ENCODE data around the gene PCDHA5.
"Not testable (repeated sequence)": the region's sequence is repeated elsewhere in the genome, so short reads cannot be mapped to it uniquely, and the experiment has no call there.

DNA sequence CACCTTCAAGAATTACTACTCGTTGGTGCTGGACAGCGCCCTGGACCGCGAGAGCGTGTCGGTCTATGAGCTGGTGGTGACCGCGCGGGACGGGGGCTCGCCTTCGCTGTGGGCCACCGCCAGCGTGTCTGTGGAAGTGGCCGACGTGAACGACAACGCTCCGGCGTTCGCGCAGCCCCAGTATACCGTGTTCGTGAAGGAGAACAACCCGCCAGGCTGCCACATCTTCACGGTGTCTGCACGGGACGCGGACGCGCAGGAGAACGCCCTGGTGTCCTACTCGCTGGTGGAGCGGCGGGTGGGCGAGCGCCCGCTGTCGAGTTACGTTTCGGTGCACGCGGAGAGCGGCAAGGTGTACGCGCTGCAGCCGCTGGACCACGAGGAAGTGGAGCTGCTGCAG is 1.6 kb downstream of the PCDHA5 start:
- TF ChIP-seq, protein P1, sequence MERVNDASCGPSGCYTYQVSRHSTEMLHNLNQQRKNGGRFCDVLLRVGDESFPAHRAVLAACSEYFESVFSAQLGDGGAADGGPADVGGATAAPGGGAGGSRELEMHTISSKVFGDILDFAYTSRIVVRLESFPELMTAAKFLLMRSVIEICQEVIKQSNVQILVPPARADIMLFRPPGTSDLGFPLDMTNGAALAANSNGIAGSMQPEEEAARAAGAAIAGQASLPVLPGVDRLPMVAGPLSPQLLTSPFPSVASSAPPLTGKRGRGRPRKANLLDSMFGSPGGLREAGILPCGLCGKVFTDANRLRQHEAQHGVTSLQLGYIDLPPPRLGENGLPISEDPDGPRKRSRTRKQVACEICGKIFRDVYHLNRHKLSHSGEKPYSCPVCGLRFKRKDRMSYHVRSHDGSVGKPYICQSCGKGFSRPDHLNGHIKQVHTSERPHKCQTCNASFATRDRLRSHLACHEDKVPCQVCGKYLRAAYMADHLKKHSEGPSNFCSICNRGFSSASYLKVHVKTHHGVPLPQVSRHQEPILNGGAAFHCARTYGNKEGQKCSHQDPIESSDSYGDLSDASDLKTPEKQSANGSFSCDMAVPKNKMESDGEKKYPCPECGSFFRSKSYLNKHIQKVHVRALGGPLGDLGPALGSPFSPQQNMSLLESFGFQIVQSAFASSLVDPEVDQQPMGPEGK (tag by site-specific recombination; IDR thresholded peaks at IDR 0.05): not testable (repeated sequence)
- TF ChIP-seq, protein P2, sequence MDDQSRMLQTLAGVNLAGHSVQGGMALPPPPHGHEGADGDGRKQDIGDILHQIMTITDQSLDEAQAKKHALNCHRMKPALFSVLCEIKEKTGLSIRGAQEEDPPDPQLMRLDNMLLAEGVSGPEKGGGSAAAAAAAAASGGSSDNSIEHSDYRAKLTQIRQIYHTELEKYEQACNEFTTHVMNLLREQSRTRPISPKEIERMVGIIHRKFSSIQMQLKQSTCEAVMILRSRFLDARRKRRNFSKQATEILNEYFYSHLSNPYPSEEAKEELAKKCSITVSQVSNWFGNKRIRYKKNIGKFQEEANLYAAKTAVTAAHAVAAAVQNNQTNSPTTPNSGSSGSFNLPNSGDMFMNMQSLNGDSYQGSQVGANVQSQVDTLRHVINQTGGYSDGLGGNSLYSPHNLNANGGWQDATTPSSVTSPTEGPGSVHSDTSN (CRISPR knock-in tag; IDR thresholded peaks at IDR 0.05): not testable (repeated sequence)
- TF ChIP-seq ZNF837 (tag by site-specific recombination; IDR thresholded peaks at IDR 0.05); ZNF510 (tag by site-specific recombination; IDR thresholded peaks at IDR 0.05; ENCODE audit: insufficient replicate concordance); ZNF175 (tag by site-specific recombination; IDR thresholded peaks at IDR 0.05); SP2 (tag by site-specific recombination; IDR thresholded peaks at IDR 0.05); ZBTB20 (tag by site-specific recombination; IDR thresholded peaks at IDR 0.05): not testable (repeated sequence)
- TF ChIP-seq, protein P3, sequence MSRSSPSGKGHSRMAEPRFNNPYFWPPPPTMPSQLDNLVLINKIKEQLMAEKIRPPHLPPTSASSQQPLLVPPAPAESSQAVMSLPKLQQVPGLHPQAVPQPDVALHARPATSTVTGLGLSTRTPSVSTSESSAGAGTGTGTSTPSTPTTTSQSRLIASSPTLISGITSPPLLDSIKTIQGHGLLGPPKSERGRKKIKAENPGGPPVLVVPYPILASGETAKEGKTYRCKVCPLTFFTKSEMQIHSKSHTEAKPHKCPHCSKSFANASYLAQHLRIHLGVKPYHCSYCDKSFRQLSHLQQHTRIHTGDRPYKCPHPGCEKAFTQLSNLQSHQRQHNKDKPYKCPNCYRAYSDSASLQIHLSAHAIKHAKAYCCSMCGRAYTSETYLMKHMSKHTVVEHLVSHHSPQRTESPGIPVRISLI (tag by site-specific recombination; IDR thresholded peaks at IDR 0.05): not testable (repeated sequence)
- TF ChIP-seq, protein P4, sequence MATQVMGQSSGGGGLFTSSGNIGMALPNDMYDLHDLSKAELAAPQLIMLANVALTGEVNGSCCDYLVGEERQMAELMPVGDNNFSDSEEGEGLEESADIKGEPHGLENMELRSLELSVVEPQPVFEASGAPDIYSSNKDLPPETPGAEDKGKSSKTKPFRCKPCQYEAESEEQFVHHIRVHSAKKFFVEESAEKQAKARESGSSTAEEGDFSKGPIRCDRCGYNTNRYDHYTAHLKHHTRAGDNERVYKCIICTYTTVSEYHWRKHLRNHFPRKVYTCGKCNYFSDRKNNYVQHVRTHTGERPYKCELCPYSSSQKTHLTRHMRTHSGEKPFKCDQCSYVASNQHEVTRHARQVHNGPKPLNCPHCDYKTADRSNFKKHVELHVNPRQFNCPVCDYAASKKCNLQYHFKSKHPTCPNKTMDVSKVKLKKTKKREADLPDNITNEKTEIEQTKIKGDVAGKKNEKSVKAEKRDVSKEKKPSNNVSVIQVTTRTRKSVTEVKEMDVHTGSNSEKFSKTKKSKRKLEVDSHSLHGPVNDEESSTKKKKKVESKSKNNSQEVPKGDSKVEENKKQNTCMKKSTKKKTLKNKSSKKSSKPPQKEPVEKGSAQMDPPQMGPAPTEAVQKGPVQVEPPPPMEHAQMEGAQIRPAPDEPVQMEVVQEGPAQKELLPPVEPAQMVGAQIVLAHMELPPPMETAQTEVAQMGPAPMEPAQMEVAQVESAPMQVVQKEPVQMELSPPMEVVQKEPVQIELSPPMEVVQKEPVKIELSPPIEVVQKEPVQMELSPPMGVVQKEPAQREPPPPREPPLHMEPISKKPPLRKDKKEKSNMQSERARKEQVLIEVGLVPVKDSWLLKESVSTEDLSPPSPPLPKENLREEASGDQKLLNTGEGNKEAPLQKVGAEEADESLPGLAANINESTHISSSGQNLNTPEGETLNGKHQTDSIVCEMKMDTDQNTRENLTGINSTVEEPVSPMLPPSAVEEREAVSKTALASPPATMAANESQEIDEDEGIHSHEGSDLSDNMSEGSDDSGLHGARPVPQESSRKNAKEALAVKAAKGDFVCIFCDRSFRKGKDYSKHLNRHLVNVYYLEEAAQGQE (tag by site-specific recombination; IDR thresholded peaks at IDR 0.05): not testable (repeated sequence)
